NT2/D1 (cell line): ENCODE data around the gene PLEKHG1.

Experiments
- DNase-seq: peaks from one replicate; pipeline ENCODE4 v3.0.0-alpha.2; 2011; ENCODE audit warnings: low read depth, low spot score
- H3K27me3 ChIP-seq: 2 replicates; pipeline ENCODE4 v1.6.0; 2011; ENCODE audit warnings: mild to moderate bottlenecking; ENCODE audit not compliant: insufficient read length, insufficient read depth
- H3K36me3 ChIP-seq: 2 replicates; pipeline ENCODE4 v1.6.1; 2011; ENCODE audit warnings: mild to moderate bottlenecking, low read length, mixed read lengths; ENCODE audit not compliant: insufficient read depth, insufficient read length
- H3K4me1 ChIP-seq: 2 replicates; pipeline ENCODE4 v1.5.1; 2011; ENCODE audit not compliant: insufficient read depth, insufficient read length
- H3K4me3 ChIP-seq: 2 replicates; pipeline ENCODE4 v1.5.1; 2011; ENCODE audit warnings: low read depth; ENCODE audit not compliant: insufficient read length
- H3K9ac ChIP-seq: 2 replicates; pipeline ENCODE4 v1.6.0; 2011; ENCODE audit warnings: low read depth; ENCODE audit not compliant: insufficient read length
- H3K9me3 ChIP-seq: 2 replicates; pipeline ENCODE4 v1.5.1; 2011; ENCODE audit warnings: mild to moderate bottlenecking, low read length; ENCODE audit not compliant: insufficient read depth
- SUZ12 ChIP-seq: IDR thresholded peaks from 2 replicates; pipeline ENCODE4 v1.6.1; 2011; ENCODE audit not compliant: insufficient read length, insufficient read depth; ENCODE audit errors: extremely low read depth
- YY1 ChIP-seq: IDR thresholded peaks from 2 replicates; pipeline ENCODE4 v1.6.1; 2011; ENCODE audit not compliant: insufficient read length, insufficient read depth
- ZNF274 ChIP-seq: IDR thresholded peaks from 2 replicates; pipeline ENCODE4 v1.6.1; 2011; ENCODE audit warnings: mild to moderate bottlenecking, low read depth, low read length

PLEKHG1 gene

GRCh38 chr6:150619275-150619674 is 19.6 kb downstream of the PLEKHG1 start:
- H3K27me3 ChIP-seq = no peaks in the 10 kb centered on the region
- no peaks in the 10 kb centered on the region for H3K4me1 ChIP-seq

GRCh38 chr6:150620244-150620643 is 20.6 kb downstream of the PLEKHG1 start:
- no peaks in the 10 kb centered on the region; the same call in 1 of the 2 replicates for H3K9me3 ChIP-seq
- no peak overlapping the region for H3K4me3 ChIP-seq
- no peak for DNase-seq
- H3K27me3 ChIP-seq = no peaks in the 10 kb centered on the region
- H3K36me3 ChIP-seq = no peaks in the 10 kb centered on the region
- TF ChIP-seq ZNF274 (no peak), YY1 (no peak), SUZ12 (no peak)
- no peaks in the 10 kb centered on the region for H3K4me1 ChIP-seq
- no peak overlapping the region for H3K9ac ChIP-seq

More at GRCh38 chr6:150619275-150619674, 19.6 kb downstream of the PLEKHG1 start:
- TF ChIP-seq YY1 = no peak
- TF ChIP-seq ZNF274 = no peak
- TF ChIP-seq SUZ12 = no peak
- Histone ChIP-seq H3K4me3 (no peak overlapping the region), H3K9me3 (no peaks in the 10 kb centered on the region; the same call in 1 of the 2 replicates), H3K9ac (no peak overlapping the region), H3K36me3 (no peaks in the 10 kb centered on the region)
- DNase-seq = no peak

- Histone ChIP-seq H3K4me1 (no peaks in the 10 kb centered on the region), H3K27me3 (no peaks in the 10 kb centered on the region), H3K36me3 (no peaks in the 10 kb centered on the region), H3K9ac (no peak overlapping the region), H3K4me3 (no peak overlapping the region), H3K9me3 (no peaks in the 10 kb centered on the region; the same call in 1 of the 2 replicates)
- DNase-seq = no peak
- TF ChIP-seq YY1 = no peak
- no peak for TF ChIP-seq SUZ12
- no peak for TF ChIP-seq ZNF274
Measured at GRCh38 chr6:150620763-150621162, 21.1 kb downstream of the PLEKHG1 start.

GRCh38 chr6:150622476-150622875 is 22.8 kb downstream of the PLEKHG1 start:
- no peaks in the 10 kb centered on the region for H3K27me3 ChIP-seq
- TF ChIP-seq SUZ12 (no peak), YY1 (no peak), ZNF274 (no peak)
- H3K9ac ChIP-seq = no peak overlapping the region
- no peaks in the 10 kb centered on the region for H3K4me1 ChIP-seq
- no peaks in the 10 kb centered on the region; the same call in 1 of the 2 replicates for H3K9me3 ChIP-seq
- no peak for DNase-seq
- H3K4me3 ChIP-seq = no peak overlapping the region
- no peaks in the 10 kb centered on the region for H3K36me3 ChIP-seq

GRCh38 chr6:150622941-150623874 is 23.5 kb downstream of the PLEKHG1 start:
- no peak overlapping the region for H3K4me3 ChIP-seq
- TF ChIP-seq YY1 (no peak), ZNF274 (no peak), SUZ12 (no peak)
- no peak for DNase-seq
- H3K27me3 ChIP-seq = no peaks in the 10 kb centered on the region
- H3K4me1 ChIP-seq = no peaks in the 10 kb centered on the region
- no peaks in the 10 kb centered on the region; the same call in 1 of the 2 replicates for H3K9me3 ChIP-seq
- no peaks in the 10 kb centered on the region for H3K36me3 ChIP-seq
- H3K9ac ChIP-seq = no peak overlapping the region

GRCh38 chr6:150624191-150624590 is 24.5 kb downstream of the PLEKHG1 start:
- no peak for DNase-seq
- Histone ChIP-seq H3K9me3 (no peaks in the 10 kb centered on the region; the same call in 1 of the 2 replicates), H3K9ac (no peak overlapping the region), H3K27me3 (no peaks in the 10 kb centered on the region), H3K4me3 (no peak overlapping the region), H3K4me1 (no peaks in the 10 kb centered on the region), H3K36me3 (no peaks in the 10 kb centered on the region)
- TF ChIP-seq YY1 (no peak), SUZ12 (no peak), ZNF274 (no peak)

- TF ChIP-seq YY1 (no peak), ZNF274 (no peak), SUZ12 (no peak)
- Histone ChIP-seq H3K4me1 (no peaks in the 10 kb centered on the region), H3K9ac (no peak overlapping the region), H3K9me3 (no peaks in the 10 kb centered on the region; the same call in 1 of the 2 replicates), H3K36me3 (no peaks in the 10 kb centered on the region), H3K27me3 (no peaks in the 10 kb centered on the region), H3K4me3 (no peak overlapping the region)
- no peak for DNase-seq
Measured at GRCh38 chr6:150625927-150626326, 26.2 kb downstream of the PLEKHG1 start.
